HL-60 (cell line): ENCODE data around the gene NFASC.

ENCODE experiments used
- DNase-seq, 2 experiments: peaks; one replicate each; pipeline ENCODE4 v3.0.0-alpha.2; 2010 to 2020; ENCODE audit warnings: low read depth in 1 of 2, low spot score in 1 of 2
- H3K27ac ChIP-seq: fragments of 250-450 bp; sonication (Bioruptor Pico); replicated peaks from 2 replicates; pipeline ENCODE4 v1.5.1; 2020; ENCODE audit warnings: mild to moderate bottlenecking, moderate library complexity
- H3K27me3 ChIP-seq: fragments of 250-450 bp; sonication (Bioruptor Pico); 2 replicates; pipeline ENCODE4 v1.5.1; 2021; ENCODE audit warnings: mild to moderate bottlenecking, moderate library complexity; ENCODE audit not compliant: insufficient read depth, poor library complexity, severe bottlenecking
- H3K4me3 ChIP-seq: replicated peaks from 2 replicates; pipeline ENCODE4 v1.5.1; 2011; ENCODE audit warnings: mild to moderate bottlenecking, control low read depth, low read length; ENCODE audit not compliant: insufficient read depth
- GABPA ChIP-seq: IDR thresholded peaks from 2 replicates; pipeline ENCODE4 v1.6.1; 2012; ENCODE audit warnings: low read depth
- POLR2AphosphoS5 ChIP-seq: IDR thresholded peaks from 2 replicates; pipeline ENCODE4 v1.6.1; 2012; ENCODE audit warnings: low read depth
- SPI1 ChIP-seq: IDR thresholded peaks from 2 replicates; pipeline ENCODE4 v1.6.1; 2012; ENCODE audit warnings: low read depth, mild to moderate bottlenecking, borderline replicate concordance
- TF ChIP-seq, protein P1 (sequence below): IDR thresholded peaks from 2 replicates; pipeline ENCODE4 v1.6.1; 2012; ENCODE audit warnings: low read depth; ENCODE audit not compliant: insufficient replicate concordance
- TF ChIP-seq, protein P2 (sequence below): IDR thresholded peaks from one replicate; pipeline ENCODE4 v1.5.1; 2011; ENCODE audit warnings: low read length, control low read depth, inconsistent platforms; ENCODE audit not compliant: insufficient read depth

Gene NFASC

DNA sequence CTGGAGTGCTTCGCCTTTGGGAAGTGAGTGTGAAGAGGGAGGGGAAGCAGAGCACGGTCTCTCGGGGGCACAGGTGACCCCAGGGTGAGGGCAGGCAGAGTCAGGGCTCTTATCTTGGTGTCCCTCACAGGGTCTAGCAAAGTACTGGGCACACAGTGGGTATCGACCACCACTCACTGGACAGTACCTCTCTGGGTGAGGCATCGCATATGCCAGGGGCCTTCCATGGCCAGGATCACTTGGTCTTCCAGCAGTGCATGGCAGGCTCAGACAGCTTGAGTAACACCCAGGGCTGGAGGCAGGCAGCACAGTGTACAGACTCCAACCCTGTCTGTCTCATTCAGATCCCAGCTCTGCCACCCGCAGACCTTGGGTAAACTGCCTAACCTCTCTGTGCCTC lies 189.0 kb downstream of the NFASC start:
- no peaks in the 10 kb centered on the region for H3K27me3 ChIP-seq
- no peak overlapping the region for H3K4me3 ChIP-seq
- H3K27ac ChIP-seq, result no peak overlapping the region
- DNase-seq, result no peak
- TF ChIP-seq, protein P1, sequence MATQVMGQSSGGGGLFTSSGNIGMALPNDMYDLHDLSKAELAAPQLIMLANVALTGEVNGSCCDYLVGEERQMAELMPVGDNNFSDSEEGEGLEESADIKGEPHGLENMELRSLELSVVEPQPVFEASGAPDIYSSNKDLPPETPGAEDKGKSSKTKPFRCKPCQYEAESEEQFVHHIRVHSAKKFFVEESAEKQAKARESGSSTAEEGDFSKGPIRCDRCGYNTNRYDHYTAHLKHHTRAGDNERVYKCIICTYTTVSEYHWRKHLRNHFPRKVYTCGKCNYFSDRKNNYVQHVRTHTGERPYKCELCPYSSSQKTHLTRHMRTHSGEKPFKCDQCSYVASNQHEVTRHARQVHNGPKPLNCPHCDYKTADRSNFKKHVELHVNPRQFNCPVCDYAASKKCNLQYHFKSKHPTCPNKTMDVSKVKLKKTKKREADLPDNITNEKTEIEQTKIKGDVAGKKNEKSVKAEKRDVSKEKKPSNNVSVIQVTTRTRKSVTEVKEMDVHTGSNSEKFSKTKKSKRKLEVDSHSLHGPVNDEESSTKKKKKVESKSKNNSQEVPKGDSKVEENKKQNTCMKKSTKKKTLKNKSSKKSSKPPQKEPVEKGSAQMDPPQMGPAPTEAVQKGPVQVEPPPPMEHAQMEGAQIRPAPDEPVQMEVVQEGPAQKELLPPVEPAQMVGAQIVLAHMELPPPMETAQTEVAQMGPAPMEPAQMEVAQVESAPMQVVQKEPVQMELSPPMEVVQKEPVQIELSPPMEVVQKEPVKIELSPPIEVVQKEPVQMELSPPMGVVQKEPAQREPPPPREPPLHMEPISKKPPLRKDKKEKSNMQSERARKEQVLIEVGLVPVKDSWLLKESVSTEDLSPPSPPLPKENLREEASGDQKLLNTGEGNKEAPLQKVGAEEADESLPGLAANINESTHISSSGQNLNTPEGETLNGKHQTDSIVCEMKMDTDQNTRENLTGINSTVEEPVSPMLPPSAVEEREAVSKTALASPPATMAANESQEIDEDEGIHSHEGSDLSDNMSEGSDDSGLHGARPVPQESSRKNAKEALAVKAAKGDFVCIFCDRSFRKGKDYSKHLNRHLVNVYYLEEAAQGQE, result no peak
- TF ChIP-seq SPI1 (no peak), POLR2AphosphoS5 (no peak), GABPA (no peak)
- TF ChIP-seq, protein P2, sequence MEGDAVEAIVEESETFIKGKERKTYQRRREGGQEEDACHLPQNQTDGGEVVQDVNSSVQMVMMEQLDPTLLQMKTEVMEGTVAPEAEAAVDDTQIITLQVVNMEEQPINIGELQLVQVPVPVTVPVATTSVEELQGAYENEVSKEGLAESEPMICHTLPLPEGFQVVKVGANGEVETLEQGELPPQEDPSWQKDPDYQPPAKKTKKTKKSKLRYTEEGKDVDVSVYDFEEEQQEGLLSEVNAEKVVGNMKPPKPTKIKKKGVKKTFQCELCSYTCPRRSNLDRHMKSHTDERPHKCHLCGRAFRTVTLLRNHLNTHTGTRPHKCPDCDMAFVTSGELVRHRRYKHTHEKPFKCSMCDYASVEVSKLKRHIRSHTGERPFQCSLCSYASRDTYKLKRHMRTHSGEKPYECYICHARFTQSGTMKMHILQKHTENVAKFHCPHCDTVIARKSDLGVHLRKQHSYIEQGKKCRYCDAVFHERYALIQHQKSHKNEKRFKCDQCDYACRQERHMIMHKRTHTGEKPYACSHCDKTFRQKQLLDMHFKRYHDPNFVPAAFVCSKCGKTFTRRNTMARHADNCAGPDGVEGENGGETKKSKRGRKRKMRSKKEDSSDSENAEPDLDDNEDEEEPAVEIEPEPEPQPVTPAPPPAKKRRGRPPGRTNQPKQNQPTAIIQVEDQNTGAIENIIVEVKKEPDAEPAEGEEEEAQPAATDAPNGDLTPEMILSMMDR, result no peak

DNA sequence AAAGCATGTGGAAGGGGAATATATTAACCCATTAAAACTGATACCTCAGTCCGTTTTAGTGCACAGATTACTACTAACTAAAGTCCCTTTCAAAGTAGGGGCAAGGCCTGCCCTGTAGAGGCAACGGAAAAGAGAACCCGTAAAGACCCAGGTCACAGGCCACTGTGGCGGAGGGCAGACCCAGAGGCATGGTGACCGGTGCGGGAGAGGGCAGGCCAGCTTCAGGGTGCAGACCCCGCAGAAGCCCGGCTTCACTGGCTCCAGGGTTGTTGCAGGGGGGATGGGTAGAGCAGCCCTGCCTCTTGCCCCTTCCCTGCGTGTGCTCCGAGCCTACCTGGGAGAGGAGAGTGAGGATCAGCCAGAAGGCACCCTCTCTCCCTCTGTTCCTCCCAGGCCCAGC lies 190.1 kb downstream of the NFASC start:
- H3K4me3 ChIP-seq, result no peak overlapping the region
- DNase-seq, result no peak
- TF ChIP-seq GABPA (no peak), SPI1 (no peak), POLR2AphosphoS5 (no peak)
- TF ChIP-seq, protein P1, result no peak
- TF ChIP-seq, protein P2, result no peak
- no peaks in the 10 kb centered on the region for H3K27me3 ChIP-seq
- H3K27ac ChIP-seq, result no peak overlapping the region

DNA sequence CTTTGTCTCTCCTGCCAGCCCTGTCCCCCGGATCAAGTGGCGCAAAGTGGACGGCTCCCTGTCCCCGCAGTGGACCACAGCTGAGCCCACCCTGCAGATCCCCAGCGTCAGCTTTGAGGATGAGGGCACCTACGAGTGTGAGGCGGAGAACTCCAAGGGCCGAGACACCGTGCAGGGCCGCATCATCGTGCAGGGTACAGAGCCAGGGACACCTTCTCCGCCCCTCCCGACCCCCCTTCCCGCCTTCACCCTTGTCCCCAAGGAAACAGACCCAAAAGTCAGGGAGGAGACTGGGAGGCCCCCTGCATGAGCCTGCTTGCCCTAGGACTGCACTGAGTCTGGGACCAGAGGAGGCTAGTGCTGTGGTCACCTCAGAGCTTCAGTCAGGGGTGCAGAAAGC lies 190.6 kb downstream of the NFASC start:
- H3K4me3 ChIP-seq, result no peak overlapping the region
- no peak for DNase-seq
- TF ChIP-seq SPI1 (no peak), POLR2AphosphoS5 (no peak), GABPA (no peak)
- TF ChIP-seq, protein P2, result no peak
- TF ChIP-seq, protein P1, result no peak
- H3K27ac ChIP-seq, result no peak overlapping the region
- no peaks in the 10 kb centered on the region for H3K27me3 ChIP-seq
